Measurements from ENCODE around the gene CD52.
"Not testable (repeated sequence)": the region's sequence is repeated elsewhere in the genome, so short reads cannot be mapped to it uniquely, and the experiment has no call there.

CD52 gene

DNA sequence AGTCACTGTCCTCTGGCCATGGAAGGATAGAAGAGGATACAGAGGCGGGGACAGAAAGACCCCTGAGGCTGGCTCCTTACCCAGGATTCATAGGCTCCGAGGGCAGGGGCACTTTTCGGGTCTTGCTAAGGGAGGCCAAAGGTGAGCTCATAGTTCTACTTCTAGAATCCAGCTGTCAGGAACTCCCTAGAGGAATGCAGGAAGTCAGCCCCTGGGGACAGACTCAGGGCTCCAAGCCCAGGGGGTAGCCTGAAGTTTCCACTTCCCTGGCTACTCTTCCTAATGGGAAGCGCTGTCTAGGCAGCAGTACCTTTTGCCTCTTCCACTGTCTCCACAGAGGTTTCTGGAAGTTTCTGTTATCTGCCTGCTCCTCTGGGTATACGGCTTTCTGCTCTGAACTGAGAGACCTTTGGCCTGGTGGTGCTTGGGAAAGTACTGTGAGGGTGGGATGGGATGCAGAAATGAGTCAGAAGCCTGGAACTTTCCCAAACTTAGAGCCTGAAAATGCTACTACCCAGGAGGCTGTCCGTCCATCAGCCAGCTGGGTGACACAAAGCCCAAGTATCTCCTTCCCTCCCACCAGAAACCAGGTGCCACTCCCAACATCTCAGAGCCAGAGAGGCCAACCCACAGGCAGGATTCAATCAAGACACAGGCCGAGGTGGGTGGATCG, 14.9 kb upstream of the CD52 start:
- FAIRE-seq, result no peak

DNA sequence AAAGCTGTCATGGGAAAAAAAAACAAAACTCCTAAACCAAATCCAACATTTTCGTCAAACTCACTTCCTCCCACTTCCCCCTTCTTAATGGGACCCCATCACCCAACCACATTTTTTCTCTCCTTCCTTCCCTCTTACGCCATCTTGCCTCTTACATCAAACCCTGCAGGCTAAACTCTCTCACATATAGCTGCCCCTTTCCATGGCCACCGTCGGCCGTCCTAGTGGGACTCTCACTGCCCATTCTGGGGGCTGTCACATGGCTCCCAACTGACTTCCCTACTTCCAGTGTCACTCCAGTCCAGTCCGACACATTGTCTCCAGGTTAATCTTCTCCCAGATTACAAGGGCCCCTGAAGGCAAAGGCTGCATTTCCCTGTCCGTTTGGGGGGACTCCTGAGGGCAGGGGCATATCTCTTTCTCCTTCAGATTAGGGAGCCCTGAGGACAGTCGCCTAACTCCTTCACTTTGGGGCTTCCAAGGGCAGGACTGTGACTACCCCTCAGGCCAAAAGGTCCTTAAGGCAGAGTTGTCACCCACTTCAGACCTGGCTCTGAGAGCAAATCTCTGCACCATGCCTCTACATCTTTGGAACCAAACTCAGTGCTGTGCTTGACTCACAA, 12.0 kb upstream of the CD52 start:
- FAIRE-seq, result no peak

DNA sequence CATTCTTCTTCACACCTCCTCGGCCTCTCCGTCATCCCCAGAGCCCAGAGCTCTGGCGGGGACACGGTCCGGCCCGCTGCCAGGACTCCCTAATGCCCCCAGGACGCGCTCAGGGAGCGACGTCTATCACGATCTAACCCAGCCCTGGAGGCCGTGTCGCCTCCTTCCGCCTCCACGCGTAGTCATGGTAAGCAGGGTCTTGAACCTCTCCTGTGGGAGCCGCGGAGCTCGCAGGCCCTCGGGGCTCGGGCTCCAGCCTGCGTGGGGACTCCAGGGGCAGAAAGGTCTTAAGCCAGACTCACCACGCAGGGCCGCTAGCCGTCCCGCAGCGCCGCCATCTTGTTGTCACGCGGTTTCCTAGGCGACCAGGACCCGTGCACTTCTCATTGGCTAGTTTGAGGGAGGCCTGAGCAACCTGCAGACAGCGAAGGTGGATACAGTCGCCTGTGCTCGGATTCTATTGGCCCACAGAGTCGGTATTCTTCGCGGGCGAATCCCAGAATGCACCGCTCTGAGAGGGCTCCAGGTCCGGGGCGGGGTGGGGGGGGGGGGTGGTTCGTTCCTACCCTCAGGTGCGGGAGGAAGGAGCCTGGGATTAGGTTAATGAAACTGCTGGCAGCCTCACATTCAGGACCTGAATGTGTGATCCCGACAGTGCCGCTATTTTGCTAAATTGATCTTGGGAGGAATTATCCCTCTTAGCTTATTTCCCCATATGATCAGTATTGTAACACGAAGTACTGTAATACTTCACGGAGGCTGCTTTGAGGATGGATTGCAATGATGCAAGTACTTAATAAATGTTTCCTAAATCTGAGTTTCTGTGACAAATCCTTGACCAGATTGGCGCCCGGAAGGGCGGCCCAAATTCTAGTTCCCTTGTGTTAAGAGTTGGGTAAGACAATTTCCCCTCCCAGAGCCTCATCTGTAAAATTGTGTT, 11.2 kb upstream of the CD52 start, which contains the start of gene UBXN11:
TSS of gene UBXN11 (minus strand) at position 347 of the 940 bp plus-strand sequence. CDS start 3,753 bp downstream, outside the sequence.
- no peak for FAIRE-seq

DNA sequence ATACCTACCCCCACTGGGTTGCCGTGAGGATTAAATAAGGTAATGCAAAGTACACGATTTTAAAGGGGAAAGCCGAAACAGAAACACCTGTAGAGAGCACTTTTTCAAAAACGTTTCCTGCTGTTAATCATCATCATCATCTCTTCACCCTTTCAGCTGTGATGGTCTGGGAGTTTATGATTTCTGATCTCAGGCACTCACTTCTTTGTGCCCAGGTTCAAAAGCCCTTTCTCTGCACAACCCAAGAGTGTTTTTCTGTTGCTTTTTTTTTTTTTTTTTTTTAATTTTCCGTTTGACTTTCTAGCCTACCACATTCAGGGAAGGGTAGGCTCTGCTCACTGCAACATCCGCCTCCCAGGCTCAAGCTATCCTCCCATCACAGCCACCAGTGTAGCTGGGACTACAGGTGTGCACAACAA, 10.4 kb upstream of the CD52 start:
- FAIRE-seq, result no peak

DNA sequence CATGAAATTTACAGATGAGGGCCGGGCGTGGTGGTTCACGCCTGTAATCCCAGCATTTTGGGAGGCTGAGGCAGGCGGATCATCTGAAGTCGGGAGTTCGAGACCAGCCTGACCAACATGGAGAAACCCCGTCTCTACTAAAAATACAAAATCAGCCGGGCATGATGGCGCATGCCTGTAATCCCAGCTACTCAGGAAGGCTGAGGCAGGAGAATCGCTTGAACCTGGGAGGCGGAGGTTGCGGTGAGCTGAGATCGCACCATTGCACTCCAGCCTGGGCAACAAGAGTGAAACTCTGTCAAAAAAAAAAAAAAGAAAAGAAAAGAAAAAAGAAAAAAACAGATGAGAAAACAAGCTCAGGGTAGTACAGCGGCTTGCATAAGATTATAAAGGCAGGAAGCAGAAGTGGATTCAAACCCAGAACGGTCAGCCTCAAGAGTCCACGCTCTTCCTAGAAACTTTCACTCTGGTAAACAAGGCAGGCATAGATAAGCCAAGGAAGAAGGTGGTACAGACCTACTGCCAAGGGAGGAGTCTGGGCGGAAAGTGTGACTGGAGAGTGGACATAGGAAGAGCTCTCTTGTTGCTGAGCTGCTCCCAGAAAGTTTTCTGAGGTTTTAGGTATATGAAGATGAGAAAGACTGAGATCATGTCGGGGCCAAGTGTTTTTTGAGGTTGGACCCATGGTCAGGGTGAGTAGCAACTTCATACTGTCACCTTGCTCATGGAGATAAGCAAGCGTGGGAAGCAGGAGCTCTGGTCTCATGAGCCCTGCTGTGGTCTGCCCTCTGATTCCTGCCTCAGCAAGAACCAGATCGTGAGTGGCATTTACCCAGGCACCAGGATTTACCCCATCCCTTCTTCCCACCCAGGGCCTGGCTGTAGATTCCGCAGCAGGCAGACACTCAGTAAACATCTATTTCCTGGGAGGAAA, 9.5 kb upstream of the CD52 start:
- FAIRE-seq, result not testable (repeated sequence)

GRCh38 chr1:26314501-26314900, 3.3 kb upstream of the CD52 start:
- FAIRE-seq, result no peak

- FAIRE-seq, result no peak
Observed at GRCh38 chr1:26315874-26316850, 1.6 kb upstream of the CD52 start.

GRCh38 chr1:26317146-26317545, 612 bp upstream of the CD52 start:
- FAIRE-seq, result no peak

- no peak for FAIRE-seq
Observed at GRCh38 chr1:26318338-26319064, 743 bp downstream of the CD52 start.

DNA sequence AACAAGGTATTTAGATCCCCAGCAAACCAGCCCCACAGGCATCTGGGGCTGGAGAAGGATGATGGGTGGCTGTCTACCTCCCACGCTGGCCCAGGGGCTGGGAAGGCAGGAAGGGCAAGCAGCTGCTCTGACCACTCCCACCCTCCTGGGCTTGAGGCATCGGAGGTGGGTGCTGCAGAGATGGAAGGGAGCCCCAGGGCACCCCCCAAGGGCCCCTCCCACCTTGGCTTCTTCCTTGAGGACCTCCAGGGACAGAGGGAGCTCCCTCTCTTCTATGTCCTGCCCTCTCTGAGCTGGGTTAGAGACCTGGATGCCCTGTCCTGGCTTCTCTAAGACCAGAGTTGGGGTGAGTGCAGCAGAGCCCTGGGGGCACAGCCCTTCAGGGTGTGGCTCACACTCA, 3.1 kb downstream of the CD52 start:
- FAIRE-seq, result no peak

- FAIRE-seq, result peak; percentile 12
Observed at GRCh38 chr1:26321315-26322041, 3.7 kb downstream of the CD52 start.

- no peak for FAIRE-seq
Observed at GRCh38 chr1:26322042-26322331, 4.2 kb downstream of the CD52 start.

DNA sequence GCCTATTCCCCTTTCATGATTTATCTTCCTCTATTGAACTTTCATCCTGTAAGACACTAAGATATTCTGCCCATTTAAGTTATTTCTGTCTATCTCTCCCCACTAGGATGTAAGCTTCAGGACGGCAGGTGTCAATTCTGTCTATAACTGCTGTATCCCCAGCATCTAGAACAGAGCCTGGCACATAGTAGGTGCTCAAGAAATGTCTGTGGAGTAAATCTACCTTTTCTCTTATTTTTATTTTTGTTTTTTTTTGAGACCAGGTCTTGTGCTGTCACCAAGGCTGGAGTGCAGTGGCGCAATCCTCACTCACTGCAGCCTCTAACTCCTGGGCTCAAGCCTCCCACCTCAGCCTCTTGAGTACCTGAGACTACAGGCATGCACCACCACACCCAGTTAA, 5.6 kb downstream of the CD52 start:
- no peak for FAIRE-seq

- no peak for FAIRE-seq
Observed at GRCh38 chr1:26324550-26324949, 6.8 kb downstream of the CD52 start.

DNA sequence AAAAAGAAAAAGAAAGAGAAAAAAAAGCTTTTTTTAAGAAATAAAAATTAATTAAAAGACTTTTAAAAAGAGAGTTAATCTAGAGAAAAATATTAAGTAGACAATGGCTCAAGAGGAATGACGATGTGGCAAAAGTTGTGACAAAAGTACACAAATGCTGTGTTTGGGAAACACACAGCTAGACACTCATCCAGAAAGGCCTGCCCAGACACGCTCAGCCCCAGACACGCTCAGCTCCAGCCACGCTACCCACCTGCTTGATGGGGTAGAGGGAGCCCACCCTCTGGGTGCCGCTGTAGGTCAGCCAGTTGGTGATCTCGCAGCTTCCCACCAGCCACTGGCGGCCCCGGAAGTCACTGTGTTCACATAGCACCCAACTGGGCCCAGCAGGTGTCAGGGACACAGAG, 10.2 kb downstream of the CD52 start:
- no peak for FAIRE-seq

DNA sequence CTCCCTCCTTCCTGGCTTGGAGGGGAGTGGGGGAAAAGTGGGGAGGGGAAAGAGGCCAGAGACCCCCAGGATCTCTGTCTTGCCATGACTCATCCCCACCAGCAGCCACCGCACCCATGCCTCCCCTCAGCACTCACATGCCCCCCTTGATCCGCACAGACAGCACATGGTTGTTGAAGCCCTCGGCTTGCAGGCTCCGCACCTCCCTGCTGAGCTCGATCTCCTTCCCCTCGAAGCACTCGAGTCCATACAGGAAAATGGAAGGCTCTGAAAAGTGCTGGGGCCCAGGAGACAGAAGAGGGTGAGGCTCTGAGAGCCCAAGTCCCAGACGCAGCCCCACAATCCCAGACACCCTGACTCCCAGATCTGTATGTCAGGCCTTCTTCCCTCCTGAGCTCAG, 10.8 kb downstream of the CD52 start:
- FAIRE-seq, result no peak

- FAIRE-seq, result not testable (repeated sequence)
Observed at GRCh38 chr1:26329380-26329779, 11.6 kb downstream of the CD52 start.

GRCh38 chr1:26330276-26330675, 12.5 kb downstream of the CD52 start:
- no peak for FAIRE-seq

DNA sequence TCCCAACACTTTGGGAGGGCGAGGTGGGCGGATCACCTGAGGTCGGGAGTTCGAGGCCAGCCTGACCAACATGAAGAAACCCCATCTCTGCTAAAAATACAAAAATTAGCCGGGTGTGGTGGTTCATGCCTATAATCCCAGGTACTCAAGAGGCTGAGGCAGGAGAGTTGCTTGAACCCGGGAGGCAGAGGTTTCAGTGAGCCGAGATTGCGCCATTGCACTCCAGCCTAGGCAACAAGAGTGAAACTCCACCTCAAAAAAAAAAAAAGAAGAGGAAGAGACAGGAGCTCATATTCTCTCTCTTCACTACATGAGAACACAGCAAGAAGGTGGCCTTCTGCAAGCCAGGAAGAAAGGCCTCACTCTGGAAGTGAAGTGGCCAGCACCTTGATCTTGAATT, 15.6 kb downstream of the CD52 start:
- FAIRE-seq, result not testable (repeated sequence)

Measured in endometrium (tissue), 2 donors.